ENCODE data around the gene PODN. TPM values are rescaled to one million over a fixed set of nuclear protein-coding genes. Genes with fewer than 3 reads are reported as not detected.

PODN gene
- total and polyA plus RNA-seq, 2 of the 4 experiments (the other 2 are of a cell fraction), result 0.54 to 6.2 TPM

DNA sequence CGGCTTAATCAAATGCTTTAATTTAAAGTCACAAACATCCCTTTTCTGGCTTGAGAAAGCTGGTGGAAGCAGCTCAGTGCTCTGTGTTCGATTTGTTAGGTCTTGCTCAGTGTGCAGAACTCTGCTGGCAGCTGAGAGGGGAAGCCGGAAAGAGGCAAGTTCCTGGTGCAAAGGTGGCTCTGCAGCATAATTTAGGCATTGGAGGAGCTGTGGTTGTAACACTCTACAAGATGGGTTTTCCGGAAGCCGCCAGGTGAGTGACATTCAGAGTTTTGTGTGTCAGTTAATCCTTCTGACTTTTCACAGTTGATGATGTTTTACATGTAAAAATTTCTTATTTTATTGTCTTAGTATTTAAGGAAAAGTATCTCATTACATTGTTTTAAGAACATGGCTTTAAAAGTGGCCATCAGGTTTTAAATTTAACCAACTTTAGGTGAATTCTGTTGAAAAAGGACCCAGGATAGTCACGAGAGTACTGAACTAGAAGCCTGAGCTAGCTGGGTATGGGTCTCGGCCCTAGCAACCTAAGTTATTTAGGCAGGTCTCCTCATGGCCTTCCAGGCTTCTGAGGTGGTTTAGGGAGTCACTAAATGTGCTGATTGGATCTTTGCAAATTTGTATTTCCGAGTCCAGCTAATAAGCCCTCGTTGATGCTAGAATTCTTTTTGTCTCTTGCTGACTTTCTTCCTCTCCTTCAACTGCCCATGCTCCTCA lies 47.1 kb upstream of the PODN start (continued):
- TF ChIP-seq CTCF (conservative IDR thresholded peaks at IDR 0.05; ENCODE audit: low read depth, low read length), result no peak

DNA sequence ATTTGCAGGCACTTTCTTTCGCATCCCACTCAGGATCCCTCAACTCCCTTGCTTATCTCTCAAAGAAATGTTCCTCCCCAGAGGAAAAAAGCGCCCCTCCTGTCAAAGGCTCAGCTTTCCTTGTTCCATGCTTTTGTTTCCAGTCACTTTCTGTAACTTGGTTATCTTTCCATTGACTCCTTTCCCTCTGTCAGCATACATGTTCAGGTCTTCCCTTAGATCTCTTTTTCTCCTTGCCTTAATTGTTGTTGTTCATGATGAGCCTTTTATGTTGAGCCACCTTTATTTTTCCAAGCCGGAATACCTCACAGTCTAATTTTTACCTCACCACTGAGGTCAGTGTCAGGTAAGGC lies 46.5 kb upstream of the PODN start:
- no CpG with 5 or more reads among the region's 3 CpGs for WGBS, 2 experiments (ENCODE audit: extremely low coverage in 2 of 2, insufficient read length in 1 of 2)
- TF ChIP-seq MXI1 (IDR thresholded peaks at IDR 0.05; ENCODE audit: borderline replicate concordance, low read depth, low read length), result no peak
- no peak for TF ChIP-seq RAD21 (IDR thresholded peaks at IDR 0.05; ENCODE audit: low read length)
- TF ChIP-seq FOS (IDR thresholded peaks at IDR 0.05; ENCODE audit: low read depth, low read length), result no peak
- no peak for TF ChIP-seq MAFK (IDR thresholded peaks at IDR 0.05; ENCODE audit: low read depth, low read length)
- TF ChIP-seq RCOR1 (IDR thresholded peaks at IDR 0.05; ENCODE audit: insufficient replicate concordance, low read length), result no peak
- no peak for TF ChIP-seq CEBPB (IDR thresholded peaks at IDR 0.05; ENCODE audit: low read depth, low read length)
- TF ChIP-seq ELK1 (IDR thresholded peaks at IDR 0.05; ENCODE audit: borderline replicate concordance, low read depth, low read length), result no peak
- TF ChIP-seq SMC3 (IDR thresholded peaks at IDR 0.05; ENCODE audit: low read depth, low read length), result no peak
- TF ChIP-seq MAZ (IDR thresholded peaks at IDR 0.05; ENCODE audit: borderline replicate concordance, low read depth, low read length), result no peak
- no peak for TF ChIP-seq POLR2A (IDR thresholded peaks at IDR 0.05; ENCODE audit: low read depth, low read length)
- no peak for TF ChIP-seq NFE2L2 (IDR thresholded peaks at IDR 0.05; ENCODE audit: low read depth, low read length)

More for the DNA sequence above, 46.5 kb upstream of the PODN start:
- in situ Hi-C loops (cut with MboI; ENCODE audit: low sequenced_read_pairs) (no loop called here), intact Hi-C loops (cut with micrococcal nuclease) (loop anchor here (5.0 kb wide), 1 partner anchor 172 kb away; no protein-coding TSS in a partner anchor), dilution Hi-C loops (cut with HindIII; ENCODE audit: low sequenced_read_pairs, unreplicated experiment) (no loop called here)
- Histone ChIP-seq H3K36me3 (ENCODE audit: control insufficient read depth, insufficient read depth, low read length) (peaks cover 3% of the 10 kb centered on the region; the same call in 1 of the 2 replicates), H3K9ac (ENCODE audit: low read depth, low read length) (peak overlapping the region; percentile 87), H3K9me1 (ENCODE audit: insufficient read depth, low read length) (no peaks in the 10 kb centered on the region), H3K9me3 (ENCODE audit: control insufficient read depth, insufficient read depth, low read length) (no peaks in the 10 kb centered on the region), H3K56ac (ENCODE audit: extremely low read depth, insufficient read depth, low read length) (peak overlapping the region; percentile 88; the same call in 1 of the 2 replicates), H3K4me1 (ENCODE audit: control insufficient read depth, insufficient read depth, low read length) (no peaks in the 10 kb centered on the region), H3K27ac (ENCODE audit: insufficient read depth, low read length) (peak overlapping the region; percentile 21), H3K18ac (ENCODE audit: low read depth, low read length) (peak overlapping the region; percentile 4; the same call in 1 of the 2 replicates), H4K5ac (ENCODE audit: low read depth, low read length) (peak overlapping the region; percentile 24; the same call in 1 of the 2 replicates), H3K23ac (ENCODE audit: low read depth, low read length) (peak overlapping the region; percentile 20), H2BK5ac (ENCODE audit: low read depth, low read length, poor library complexity, severe bottlenecking) (peak overlapping the region; percentile 70), H4K20me1 (ENCODE audit: insufficient read depth, low read length) (no peaks in the 10 kb centered on the region), H3K79me1 (ENCODE audit: low read depth in 1 of 2, low read length in 2 of 2) (peaks cover 20 to 41% of the 10 kb centered on the region in 2 experiments), H2AFZ (replicated peaks; ENCODE audit: low read length, poor library complexity) (peak overlapping the region; percentile 4), H3K4me2 (ENCODE audit: low read depth, low read length) (peak overlapping the region; percentile 98), H4K91ac (ENCODE audit: insufficient read depth, low read depth, low read length) (peak overlapping the region; percentile 50; the same call in 1 of the 2 replicates), H2BK120ac (ENCODE audit: low read depth, low read length) (peak overlapping the region; percentile 2), H2AK5ac (ENCODE audit: low read depth, low read length) (peak overlapping the region; percentile 64), H3K27me3 (ENCODE audit: control insufficient read depth, insufficient read depth, low read length) (no peaks in the 10 kb centered on the region), H3K14ac (replicated peaks; ENCODE audit: low read depth, low read length) (peak overlapping the region; percentile 8), H3K4me3 (ENCODE audit: insufficient read depth, low read depth, low read length) (peak overlapping the region; percentile 51), H3K4ac (ENCODE audit: low read depth, low read length) (peak overlapping the region; percentile 74), H4K8ac (ENCODE audit: low read depth in 2 of 2, low read length in 2 of 2) (peak overlapping the region; percentile 48 to 84; a peak in 3 of 4 replicates), H2AK9ac (replicated peaks; ENCODE audit: low read depth, low read length, poor library complexity) (peak overlapping the region; percentile 95), H2BK20ac (ENCODE audit: low read depth, low read length) (no peak overlapping the region; the same call in 1 of the 2 replicates), H2BK15ac (ENCODE audit: low read depth, low read length) (peak overlapping the region; percentile 42; the same call in 1 of the 3 replicates)
- ChIA-PET POLR2A (ENCODE audit: unreplicated experiment) (no interaction called here), CTCF (interaction anchor here (0.6 kb wide), 1 partner anchor 198 kb away, joined by 6 read pairs; no protein-coding TSS in a partner anchor)
- ATAC-seq (ENCODE audit: low read depth), result no peak
- DNase-seq, result no peak
- no TSS peak for BruUV-seq (replicated peaks)
